Measurements from ENCODE around the gene LIX1L. TPM values are rescaled to one million over a fixed set of nuclear protein-coding genes. Genes with fewer than 3 reads are reported as not detected.

Gene LIX1L
- total and polyA plus RNA-seq, 2 donors (not counting 1 experiment from before 2014, with no cell fraction given), result 14.4 to 31.7 TPM

DNA sequence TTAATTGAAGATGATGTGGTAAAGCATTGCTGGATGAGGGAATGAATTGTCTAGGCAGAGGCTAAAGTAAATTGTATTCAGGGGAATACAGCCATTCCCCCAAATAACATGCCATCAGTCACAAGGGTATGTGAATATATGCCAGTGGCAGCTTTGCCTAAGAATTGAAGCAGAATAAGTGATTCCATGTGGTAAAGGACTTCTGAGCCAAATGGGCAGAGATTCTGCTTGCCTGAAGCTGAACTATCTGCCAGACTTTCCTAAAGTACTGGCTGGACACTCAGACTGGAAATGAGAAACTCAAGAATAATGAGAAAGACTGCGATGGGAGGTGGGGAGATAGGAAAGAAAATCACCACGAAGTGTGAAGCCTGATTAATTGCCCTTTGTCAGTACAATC lies 2.4 kb downstream of the LIX1L start:
- CTCF ChIA-PET, result no interaction called here
- Mint-ChIP-seq H3K27me3 (no peaks in the 10 kb centered on the region), H3K27ac (no peak overlapping the region), H3K4me3 (no peak overlapping the region), H3K9me3 (ENCODE audit: insufficient read depth) (no peaks in the 10 kb centered on the region), H3K4me1 (peaks cover 63% of the 10 kb centered on the region)
- DNase-seq (no peak), ATAC-seq (ENCODE audit: low read depth) (no peak)
- H3K4me3 ChIP-seq (ENCODE audit: control extremely low read depth in 1 of 5, extremely low read depth in 1 of 5, insufficient read depth in 1 of 5, low read depth in 2 of 5, low read length in 4 of 5), result no peak overlapping the region
- peaks cover 67% of the 10 kb centered on the region for H3K79me2 ChIP-seq (ENCODE audit: control insufficient read depth, insufficient read depth, low read length)
- H3K27me3 ChIP-seq (replicated peaks in 1 of 4; ENCODE audit: control extremely low read depth in 1 of 4, control insufficient read depth in 3 of 4, insufficient read depth in 4 of 4, low read length in 3 of 4), result no peaks in the 10 kb centered on the region
- H3K4me2 ChIP-seq (replicated peaks; ENCODE audit: low read depth, low read length, poor library complexity, severe bottlenecking), result peak overlapping the region; percentile 19
- no peaks in the 10 kb centered on the region for H3K9me3 ChIP-seq (ENCODE audit: control extremely low read depth in 1 of 3, control insufficient read depth in 2 of 3, insufficient read depth in 1 of 3, low read length in 2 of 3)
- H3K4me1 ChIP-seq (ENCODE audit: control insufficient read depth in 2 of 2, insufficient read depth in 2 of 2, low read length in 2 of 2), result peaks cover 39 to 44% of the 10 kb centered on the region in 2 donors
- intact Hi-C loops (cut with micrococcal nuclease), result no loop called here
- H2AFZ ChIP-seq (ENCODE audit: insufficient read depth, low read depth, low read length, poor library complexity, severe bottlenecking), result no peak overlapping the region
- peaks cover 5% of the 10 kb centered on the region for H4K20me1 ChIP-seq (ENCODE audit: control insufficient read depth, insufficient read depth, low read length, poor library complexity, severe bottlenecking)
- peaks cover 1 to 9% of the 10 kb centered on the region in 2 experiments for H3K36me3 ChIP-seq (replicated peaks in 1 of 2; ENCODE audit: control extremely low read depth in 1 of 2, control insufficient read depth in 1 of 2, extremely low read depth in 1 of 2, insufficient read depth in 2 of 2, low read length in 1 of 2)
- no peak overlapping the region for H3K27ac ChIP-seq (ENCODE audit: low read length in 2 of 2)
- no peak overlapping the region for H3K9ac ChIP-seq (ENCODE audit: low read length)
- TF ChIP-seq, protein P1, sequence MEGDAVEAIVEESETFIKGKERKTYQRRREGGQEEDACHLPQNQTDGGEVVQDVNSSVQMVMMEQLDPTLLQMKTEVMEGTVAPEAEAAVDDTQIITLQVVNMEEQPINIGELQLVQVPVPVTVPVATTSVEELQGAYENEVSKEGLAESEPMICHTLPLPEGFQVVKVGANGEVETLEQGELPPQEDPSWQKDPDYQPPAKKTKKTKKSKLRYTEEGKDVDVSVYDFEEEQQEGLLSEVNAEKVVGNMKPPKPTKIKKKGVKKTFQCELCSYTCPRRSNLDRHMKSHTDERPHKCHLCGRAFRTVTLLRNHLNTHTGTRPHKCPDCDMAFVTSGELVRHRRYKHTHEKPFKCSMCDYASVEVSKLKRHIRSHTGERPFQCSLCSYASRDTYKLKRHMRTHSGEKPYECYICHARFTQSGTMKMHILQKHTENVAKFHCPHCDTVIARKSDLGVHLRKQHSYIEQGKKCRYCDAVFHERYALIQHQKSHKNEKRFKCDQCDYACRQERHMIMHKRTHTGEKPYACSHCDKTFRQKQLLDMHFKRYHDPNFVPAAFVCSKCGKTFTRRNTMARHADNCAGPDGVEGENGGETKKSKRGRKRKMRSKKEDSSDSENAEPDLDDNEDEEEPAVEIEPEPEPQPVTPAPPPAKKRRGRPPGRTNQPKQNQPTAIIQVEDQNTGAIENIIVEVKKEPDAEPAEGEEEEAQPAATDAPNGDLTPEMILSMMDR (IDR thresholded peaks at IDR 0.05), result no peak
- no peak for TF ChIP-seq EZH2 (IDR thresholded peaks at IDR 0.05; ENCODE audit: borderline replicate concordance, insufficient read depth, low read depth, low read length, poor library complexity, severe bottlenecking)
- POLR2A ChIA-PET, result no interaction called here
- 100% methylated on average over 1 of the region's 2 CpGs for WGBS (ENCODE audit: insufficient coverage)

DNA sequence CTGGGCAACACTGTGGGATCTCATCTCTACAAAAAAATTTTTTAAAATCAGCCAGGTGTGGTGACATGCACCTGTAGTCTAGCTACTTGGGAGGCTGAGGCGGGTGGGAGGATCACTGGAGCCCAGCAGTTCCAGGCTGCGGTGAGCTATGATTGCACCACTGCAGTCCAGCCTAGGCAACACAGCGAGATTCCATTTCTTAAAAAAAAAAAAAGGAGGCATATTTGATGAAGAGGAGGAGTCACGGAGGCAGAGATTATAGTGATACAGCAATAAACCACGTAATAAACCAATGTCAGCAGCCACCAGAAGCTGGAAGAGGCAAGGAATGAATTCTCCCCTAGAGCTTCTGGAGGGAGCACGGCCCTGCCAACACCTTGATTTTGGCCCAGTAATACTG lies 4.0 kb downstream of the LIX1L start:
- ATAC-seq (ENCODE audit: low read depth) (no peak), DNase-seq (no peak)
- no peaks in the 10 kb centered on the region for H3K9me3 ChIP-seq (ENCODE audit: control extremely low read depth in 1 of 3, control insufficient read depth in 2 of 3, insufficient read depth in 1 of 3, low read length in 2 of 3)
- intact Hi-C loops (cut with micrococcal nuclease), result no loop called here
- TF ChIP-seq, protein P1 (IDR thresholded peaks at IDR 0.05), result no peak
- no peak for TF ChIP-seq EZH2 (IDR thresholded peaks at IDR 0.05; ENCODE audit: borderline replicate concordance, insufficient read depth, low read depth, low read length, poor library complexity, severe bottlenecking)
- no peak overlapping the region for H3K27ac ChIP-seq (ENCODE audit: low read length in 2 of 2)
- Mint-ChIP-seq H3K4me3 (no peak overlapping the region), H3K27ac (no peak overlapping the region), H3K4me1 (peaks cover 52% of the 10 kb centered on the region), H3K27me3 (no peaks in the 10 kb centered on the region), H3K9me3 (ENCODE audit: insufficient read depth) (no peaks in the 10 kb centered on the region)
- H3K4me1 ChIP-seq (ENCODE audit: control insufficient read depth in 2 of 2, insufficient read depth in 2 of 2, low read length in 2 of 2), result peaks cover 29% of the 10 kb centered on the region in 2 donors
- no peak overlapping the region for H2AFZ ChIP-seq (ENCODE audit: insufficient read depth, low read depth, low read length, poor library complexity, severe bottlenecking)
- CTCF ChIA-PET, result interaction anchor here (0.8 to 1.7 kb wide), 5 partner anchors 9 to 24 kb away, joined by 3 to 5 read pairs (median 3); no protein-coding TSS in a partner anchor
- POLR2A ChIA-PET, result interaction anchor here (0.6 kb wide), 1 partner anchor 94 kb away, joined by 4 read pairs; no protein-coding TSS in a partner anchor
- H3K27me3 ChIP-seq (replicated peaks in 1 of 4; ENCODE audit: control extremely low read depth in 1 of 4, control insufficient read depth in 3 of 4, insufficient read depth in 4 of 4, low read length in 3 of 4), result no peaks in the 10 kb centered on the region
- H4K20me1 ChIP-seq (ENCODE audit: control insufficient read depth, insufficient read depth, low read length, poor library complexity, severe bottlenecking), result peaks cover 5% of the 10 kb centered on the region
- no peak overlapping the region for H3K4me2 ChIP-seq (replicated peaks; ENCODE audit: low read depth, low read length, poor library complexity, severe bottlenecking)
- H3K4me3 ChIP-seq (ENCODE audit: control extremely low read depth in 1 of 5, extremely low read depth in 1 of 5, insufficient read depth in 1 of 5, low read depth in 2 of 5, low read length in 4 of 5), result no peak overlapping the region
- H3K79me2 ChIP-seq (ENCODE audit: control insufficient read depth, insufficient read depth, low read length), result peaks cover 79% of the 10 kb centered on the region
- 92% methylated on average over 4 of the region's 6 CpGs for WGBS (ENCODE audit: insufficient coverage)
- H3K36me3 ChIP-seq (replicated peaks in 1 of 2; ENCODE audit: control extremely low read depth in 1 of 2, control insufficient read depth in 1 of 2, extremely low read depth in 1 of 2, insufficient read depth in 2 of 2, low read length in 1 of 2), result peaks cover 1 to 12% of the 10 kb centered on the region in 2 experiments
- H3K9ac ChIP-seq (ENCODE audit: low read length), result no peak overlapping the region
